ENCODE results near the gene TMEM50B.
"Not testable (repeated sequence)": the region's sequence is repeated elsewhere in the genome, so short reads cannot be mapped to it uniquely, and the experiment has no call there.

The TMEM50B gene

GRCh38 chr21:33477066-33477465 is 2.7 kb downstream of the TMEM50B start:
- no peak for DNase-seq

DNA sequence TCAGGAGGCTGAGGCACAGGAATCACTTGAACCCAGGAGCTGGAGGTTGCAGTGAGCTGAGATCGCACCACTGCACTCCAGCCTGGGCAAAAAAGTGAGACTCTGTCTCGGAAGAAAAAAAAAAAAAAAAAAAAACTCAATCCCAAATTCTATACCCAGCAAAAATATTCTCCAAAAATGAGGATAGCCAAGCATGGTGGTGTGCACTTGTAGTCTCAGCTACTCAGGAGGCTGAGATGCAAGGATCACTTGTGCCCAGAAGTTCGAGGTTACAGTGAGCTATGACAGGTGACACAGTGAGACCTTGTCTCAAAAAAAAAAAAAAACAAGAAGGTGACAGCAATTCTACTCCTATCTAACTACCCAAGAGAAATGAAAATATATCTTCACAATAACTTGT is 6.4 kb downstream of the TMEM50B start:
- no peak for DNase-seq

DNA sequence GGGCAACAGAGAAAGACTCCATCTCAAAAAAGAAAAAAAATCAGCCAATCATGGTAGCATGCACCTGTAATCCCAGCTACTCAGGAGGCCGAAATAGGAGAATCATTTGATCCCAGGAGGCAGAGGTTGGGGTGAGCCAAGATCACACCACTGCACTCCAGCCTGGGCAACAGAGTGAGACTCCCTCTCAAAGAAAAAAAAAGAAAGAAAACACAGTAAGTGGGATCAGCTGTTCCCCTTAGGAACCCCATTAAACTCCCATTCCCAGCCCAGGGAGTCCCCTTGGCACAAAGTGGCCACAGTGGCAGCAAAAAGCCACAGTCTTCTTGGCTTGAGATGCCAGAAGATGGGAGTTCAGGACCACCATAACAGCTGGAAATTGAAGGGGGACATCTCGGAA is 9.1 kb downstream of the TMEM50B start:
- DNase-seq: no peak

DNA sequence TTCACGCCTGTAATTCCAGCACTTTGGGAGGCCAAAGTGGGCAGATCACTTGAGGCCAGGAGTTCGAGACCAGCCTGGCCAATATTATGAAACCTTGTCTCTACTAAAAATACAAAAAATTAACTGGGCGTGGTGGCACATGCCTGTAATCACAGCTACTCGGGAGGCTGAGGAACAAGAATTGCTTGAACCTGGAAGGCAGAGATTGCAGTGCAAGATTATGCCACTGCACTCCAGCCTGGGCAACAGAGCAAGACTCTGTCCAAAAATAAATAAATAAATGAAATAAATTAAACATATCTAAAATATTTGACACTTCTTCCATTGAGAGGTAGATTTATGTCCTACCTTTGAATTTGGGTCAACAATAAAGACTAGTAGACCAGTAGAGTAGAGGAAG is 10.6 kb downstream of the TMEM50B start:
- not testable (repeated sequence) for DNase-seq

GRCh38 chr21:33461538-33462250 is 18.1 kb downstream of the TMEM50B start:
- no peak for DNase-seq

- no peak for DNase-seq
These were observed 20.9 kb downstream of the TMEM50B start for GRCh38 chr21:33458861-33459260.

DNA sequence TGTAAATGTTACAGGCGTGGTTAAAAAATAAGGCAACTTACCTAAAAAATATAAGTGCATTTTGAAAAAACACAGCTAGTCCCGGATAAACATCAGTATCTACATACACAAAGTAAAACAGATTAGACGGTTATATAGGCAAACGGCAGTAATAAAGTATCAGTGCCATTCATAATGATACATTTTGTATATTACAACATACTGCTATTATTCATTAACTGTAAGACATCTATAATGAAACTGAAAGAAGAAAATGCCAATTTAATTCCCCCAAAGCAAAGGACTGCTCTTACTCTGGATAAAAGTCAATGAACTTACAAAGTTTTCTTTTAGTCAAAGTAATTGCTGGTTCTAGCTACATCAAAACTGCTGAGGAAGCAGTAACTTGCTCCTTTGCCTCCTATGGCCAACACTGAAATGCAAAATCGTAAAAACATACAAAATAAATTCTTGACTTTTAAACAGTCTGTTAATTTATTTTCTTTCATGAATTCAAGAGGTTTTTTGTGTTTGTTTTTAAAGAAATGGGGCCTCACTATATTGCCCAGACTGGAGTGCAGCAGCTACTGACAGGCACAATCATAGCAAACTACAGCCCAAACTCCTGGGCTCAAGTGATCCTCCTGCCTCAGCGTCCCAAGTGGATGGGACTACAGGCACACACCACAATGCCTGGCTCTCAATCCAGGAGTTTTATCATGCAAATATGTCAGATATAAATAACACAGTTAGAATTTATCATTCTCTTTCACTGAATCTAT is 23.9 kb downstream of the TMEM50B start:
- no peak for DNase-seq

DNA sequence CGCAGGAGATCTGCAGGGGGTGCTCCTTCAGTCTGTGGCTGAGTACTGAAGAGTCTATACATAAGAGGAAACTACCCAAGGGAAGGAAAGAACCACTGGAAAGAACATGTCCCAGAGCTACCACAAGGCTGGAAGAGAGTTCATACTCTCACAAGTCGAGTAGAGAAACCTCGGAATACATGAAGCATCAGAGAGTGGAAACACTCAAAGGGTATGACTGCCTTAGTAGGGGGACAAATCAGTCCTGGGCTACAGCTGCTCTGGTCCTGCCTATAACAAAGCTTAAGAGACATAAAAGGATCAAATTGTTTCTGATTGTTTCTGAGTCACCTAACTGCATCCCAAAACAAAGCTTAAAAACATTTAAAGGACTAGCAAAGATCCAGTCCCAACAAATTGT is 27.4 kb downstream of the TMEM50B start:
- no peak for DNase-seq

- no peak for DNase-seq
These were observed 28.1 kb downstream of the TMEM50B start for GRCh38 chr21:33451634-33452071.

DNA sequence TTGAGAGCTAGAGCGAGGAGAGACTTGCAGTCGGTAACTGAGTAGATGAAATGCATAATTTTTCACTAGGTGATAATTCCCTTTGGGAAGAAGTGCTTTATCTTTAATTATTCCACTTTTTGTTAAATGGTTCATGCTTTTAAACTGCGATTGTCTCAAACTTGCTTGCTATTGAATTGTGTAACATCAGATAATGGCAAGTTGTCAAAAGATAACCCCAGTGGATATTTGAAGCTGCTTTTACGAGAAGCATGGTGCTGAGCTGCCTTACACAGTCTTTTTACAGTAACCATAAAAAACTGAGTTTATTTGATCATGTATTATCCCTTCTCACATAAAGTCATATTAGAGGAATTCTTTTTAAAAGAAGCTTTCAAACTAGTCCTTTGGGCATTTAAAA is 30.2 kb downstream of the TMEM50B start:
- DNase-seq: no peak

GRCh38 chr21:33446620-33447019 is 33.2 kb downstream of the TMEM50B start:
- DNase-seq: not testable (repeated sequence)

- DNase-seq: no peak
These were observed 35.3 kb downstream of the TMEM50B start for GRCh38 chr21:33444499-33444898.

DNA sequence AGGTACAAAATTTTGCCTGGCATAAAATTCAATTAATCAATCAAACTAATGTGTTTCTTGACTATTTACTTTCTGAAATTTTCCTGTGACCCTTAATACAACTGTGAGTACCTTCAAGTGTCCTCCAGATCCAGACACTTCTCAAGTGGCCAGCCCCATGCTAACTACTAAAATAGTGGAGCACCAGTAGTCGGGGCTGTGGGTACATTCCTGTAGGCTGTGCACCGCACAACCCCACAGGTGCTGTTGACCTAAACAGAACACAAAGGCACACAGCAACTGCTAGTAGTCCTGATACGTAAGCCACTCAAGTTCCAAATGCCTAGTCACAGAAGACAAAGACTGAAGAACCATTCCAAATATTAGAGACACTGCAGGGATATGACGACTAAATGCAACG is 36.6 kb downstream of the TMEM50B start:
- no peak for DNase-seq

DNA sequence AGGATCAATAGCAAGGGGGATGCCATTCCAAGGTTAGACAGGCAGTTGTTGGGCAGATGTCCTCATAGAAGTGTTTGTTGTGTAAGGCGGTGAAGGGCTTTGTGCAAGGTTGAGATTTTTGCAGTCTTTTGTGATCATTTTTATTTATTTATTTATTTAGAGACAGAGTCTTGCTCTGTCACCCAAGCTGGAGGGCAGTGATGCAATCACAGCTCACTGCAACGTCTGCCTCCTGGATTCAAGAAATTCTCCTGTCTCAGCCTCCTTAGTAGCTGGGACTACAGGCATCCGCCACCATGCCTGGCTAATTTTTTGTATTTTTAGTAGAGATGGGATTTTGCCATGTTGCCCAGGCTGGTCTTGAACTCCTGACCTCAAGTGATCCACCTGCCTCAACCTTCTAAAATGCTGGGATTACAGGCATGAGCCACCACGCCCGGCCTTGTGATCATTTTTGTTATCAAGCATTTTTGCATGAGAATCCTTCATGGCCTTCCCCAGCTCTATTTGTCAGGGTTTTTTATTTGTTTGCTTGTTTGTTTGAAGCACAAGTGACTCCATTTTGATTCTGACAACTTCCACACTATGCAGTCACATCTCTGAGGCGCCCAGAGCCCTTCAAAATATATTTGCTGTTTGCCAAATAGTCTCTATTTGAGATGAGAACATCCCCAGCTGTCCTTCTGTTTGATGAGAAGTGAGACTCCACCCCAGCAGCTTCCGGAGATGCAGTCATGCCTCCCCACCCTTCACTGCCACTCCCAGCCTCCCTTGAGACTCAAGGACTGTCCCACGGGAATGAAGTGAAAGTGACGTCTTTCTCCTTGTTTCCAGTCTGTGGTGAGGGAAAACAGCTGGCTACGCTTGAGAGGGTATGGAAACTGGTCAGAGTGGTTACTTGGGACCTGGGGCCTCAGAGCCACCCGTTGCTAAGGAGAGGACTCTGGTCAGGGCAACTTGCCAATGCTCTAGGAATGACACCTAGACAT is 38.0 kb downstream of the TMEM50B start:
- DNase-seq: no peak

DNA sequence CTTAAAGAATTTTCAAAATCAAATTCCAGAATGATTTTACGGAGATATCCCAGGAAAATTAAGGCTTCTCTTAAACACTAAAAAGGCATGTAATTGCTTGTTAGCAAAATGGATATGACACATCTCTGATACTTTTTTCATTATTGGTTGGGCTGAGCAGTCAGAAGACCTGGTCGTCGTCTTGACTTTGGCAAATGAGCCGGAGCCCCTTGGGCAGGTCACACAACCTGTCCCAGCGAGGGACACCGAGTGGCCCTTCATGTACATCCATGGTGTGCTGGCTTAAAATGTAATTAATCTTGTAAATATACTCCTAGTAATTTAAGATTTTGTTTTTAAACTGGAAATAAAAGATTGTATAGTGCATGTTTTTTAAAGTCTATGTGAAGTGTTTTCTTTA is 42.6 kb downstream of the TMEM50B start:
- no peak for DNase-seq

GRCh38 chr21:33434770-33435360 is 44.9 kb downstream of the TMEM50B start:
- DNase-seq: no peak

DNA sequence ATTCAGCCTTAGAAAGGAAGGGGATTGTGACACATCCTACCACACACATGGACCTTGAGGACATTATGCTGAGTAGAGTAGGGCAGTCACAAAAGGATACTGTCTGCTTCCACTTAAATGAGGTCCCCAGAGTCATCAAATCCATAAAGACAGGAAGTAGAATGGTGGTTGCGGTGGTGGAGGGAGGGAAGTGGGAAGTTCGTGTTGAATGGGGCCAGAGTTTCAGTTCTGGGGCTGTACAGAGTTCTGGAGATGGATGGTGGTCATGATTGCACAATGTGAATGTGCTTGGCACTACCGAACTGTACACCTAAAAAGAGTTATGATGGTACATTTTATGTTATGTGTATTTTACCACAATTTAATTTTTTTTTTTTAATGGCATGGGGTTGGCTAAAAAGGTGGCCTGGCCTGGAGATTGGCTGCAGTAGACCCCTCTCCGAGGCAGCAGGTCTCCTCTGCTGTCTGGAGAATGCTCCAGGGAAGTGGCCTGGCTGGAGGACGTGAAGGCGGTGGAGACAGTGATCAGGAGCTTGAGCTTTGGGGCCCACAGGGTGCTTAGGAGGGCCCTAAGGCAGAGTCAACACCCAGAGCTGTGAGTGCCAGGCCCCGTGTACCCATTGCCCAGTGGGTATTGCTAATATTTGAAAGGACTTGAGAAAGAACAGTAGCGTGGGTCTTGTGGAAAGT is 46.2 kb downstream of the TMEM50B start:
- DNase-seq: no peak

DNA sequence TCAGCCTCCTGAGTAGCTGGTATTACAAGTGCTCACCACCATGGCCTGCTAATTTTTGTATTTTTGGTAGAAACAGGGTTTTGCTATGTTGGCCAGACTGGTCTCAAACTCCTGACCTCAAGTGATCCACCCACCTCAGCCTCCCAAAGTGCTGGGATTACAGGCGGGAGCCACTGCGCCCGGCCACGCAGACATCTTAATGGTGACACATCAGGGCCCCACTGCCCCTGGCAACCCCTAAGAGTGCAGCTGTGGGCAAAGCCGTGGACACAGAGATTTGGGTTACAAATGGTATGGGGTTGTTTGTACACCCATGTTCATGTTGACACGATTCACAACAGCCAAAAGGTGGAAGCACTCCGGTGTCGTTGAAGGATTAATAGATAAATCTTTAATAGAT is 46.8 kb downstream of the TMEM50B start:
- no peak for DNase-seq

- no peak for DNase-seq
These were observed 47.3 kb downstream of the TMEM50B start for GRCh38 chr21:33432496-33432895.

GRCh38 chr21:33430858-33431257 is 48.9 kb downstream of the TMEM50B start:
- no peak for DNase-seq

GRCh38 chr21:33428669-33429068 is 51.1 kb downstream of the TMEM50B start:
- no peak for DNase-seq

DNA sequence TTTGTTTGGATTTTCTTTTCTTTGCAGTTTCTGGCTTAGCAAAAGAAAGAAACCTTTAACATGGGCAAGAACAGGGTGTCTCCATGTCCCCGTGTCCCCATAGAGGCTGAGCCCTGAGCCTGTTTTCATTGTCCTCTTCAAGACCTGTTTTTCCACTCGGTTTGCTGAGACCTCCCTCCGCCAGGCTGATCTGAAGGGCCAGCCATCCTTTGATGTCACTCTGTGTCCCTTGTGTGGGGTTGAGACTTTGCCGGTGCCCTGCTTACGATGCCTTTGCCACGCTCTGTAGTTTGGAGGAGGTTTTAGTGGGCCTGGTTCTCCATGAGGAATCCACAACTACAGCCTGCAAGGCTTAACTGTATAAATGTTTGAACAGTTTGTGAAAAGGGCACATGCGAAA is 52.7 kb downstream of the TMEM50B start:
- DNase-seq: no peak
